DMS53 (cell line): ENCODE measurements around the gene IL18RAP.
A peak's percentile ranks its signal among the peaks of the same experiment; 100 is the strongest.

ENCODE experiments used
- DNase-seq: peaks from one replicate; lab custom pipeline; 2025; lab: John Stamatoyannopoulos, UW

Gene IL18RAP, protein sequence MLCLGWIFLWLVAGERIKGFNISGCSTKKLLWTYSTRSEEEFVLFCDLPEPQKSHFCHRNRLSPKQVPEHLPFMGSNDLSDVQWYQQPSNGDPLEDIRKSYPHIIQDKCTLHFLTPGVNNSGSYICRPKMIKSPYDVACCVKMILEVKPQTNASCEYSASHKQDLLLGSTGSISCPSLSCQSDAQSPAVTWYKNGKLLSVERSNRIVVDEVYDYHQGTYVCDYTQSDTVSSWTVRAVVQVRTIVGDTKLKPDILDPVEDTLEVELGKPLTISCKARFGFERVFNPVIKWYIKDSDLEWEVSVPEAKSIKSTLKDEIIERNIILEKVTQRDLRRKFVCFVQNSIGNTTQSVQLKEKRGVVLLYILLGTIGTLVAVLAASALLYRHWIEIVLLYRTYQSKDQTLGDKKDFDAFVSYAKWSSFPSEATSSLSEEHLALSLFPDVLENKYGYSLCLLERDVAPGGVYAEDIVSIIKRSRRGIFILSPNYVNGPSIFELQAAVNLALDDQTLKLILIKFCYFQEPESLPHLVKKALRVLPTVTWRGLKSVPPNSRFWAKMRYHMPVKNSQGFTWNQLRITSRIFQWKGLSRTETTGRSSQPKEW

DNA sequence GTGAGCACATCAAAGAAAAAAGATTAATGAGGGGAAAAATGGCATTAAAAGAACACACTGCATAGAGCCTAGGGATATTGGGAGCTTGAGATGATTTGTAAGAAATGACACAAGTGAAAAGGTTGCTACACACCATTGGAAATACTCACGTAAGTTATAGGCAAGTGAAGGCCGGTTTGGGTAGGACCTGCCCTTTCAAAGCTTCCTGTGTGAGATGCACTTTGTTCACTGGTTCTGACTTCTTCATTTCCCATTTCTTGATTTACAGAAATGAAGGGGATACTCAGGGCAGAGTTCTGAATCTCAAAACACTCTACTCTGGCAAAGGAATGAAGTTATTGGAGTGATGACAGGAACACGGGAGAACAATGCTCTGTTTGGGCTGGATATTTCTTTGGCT, at the start of gene IL18RAP:
Gene IL18RAP (plus strand): TSS at position 251 of the 400 bp plus-strand sequence. CDS start 118 bp downstream, at position 369.
- no peak for DNase-seq

DNA sequence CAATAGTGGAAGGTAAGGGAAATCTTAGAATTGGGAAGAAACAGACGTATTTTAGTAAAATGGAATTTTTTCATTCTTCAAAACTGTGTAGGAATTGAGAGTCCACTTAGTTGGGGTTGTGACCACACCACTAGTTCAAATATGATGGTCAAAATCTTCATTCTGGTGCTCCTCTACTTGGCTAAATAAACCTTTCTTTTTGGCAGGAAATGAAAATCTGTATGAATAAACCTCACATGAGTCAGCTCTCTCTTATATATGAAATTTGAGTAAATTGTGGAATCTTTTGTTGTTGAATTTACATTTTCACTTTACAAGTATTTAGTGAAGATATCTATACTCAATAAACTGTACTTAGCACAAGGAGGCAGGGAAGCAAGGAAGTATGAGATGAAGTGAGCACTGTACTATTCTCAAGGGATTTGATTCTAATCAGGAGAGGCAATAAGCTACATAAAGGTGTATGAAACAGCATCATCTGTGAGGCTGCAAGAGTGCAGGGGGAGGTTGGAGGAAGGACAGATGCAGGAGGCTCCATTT, 46.8 kb upstream of the IL18RAP start:
- no peak for DNase-seq

DNA sequence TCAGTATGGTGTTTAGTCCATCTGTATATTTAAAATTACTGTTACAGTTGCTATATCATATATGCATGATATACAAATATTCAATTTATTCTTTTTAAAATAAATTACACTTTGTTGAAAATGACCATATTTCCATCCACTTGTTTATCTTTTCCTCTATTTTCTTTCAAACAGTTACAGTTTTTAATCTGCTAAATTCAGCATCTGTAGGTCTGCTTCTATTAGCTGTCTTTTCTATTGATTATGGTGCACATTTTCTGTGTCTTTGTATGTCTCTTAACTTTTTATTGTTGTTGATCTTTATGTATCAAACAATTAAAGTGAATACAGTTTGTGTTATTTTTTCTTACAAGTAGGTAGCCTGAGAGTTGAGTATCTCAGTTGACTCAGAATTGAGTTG, 39.2 kb upstream of the IL18RAP start:
- no peak for DNase-seq

GRCh38 chr2:102385522-102385921, 37.4 kb upstream of the IL18RAP start:
- DNase-seq: no peak

DNA sequence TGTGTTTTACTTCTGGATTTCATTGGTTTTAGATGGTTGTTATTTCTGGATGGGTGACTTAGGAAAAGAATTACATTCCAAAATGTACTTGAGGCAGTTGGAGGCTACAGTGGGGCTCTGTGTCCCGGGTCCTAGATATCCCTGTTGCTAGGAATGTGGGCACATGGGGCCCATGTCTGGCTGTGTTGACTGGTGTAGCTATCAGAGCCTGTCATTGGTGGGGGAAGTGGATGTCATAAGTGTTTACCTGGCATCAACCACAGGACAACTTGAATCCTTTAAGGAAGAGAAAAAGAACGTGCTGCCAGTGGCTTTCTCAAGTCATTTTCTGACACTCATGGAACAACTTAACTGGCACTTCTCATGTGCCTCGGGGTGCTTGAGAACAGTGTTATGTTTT, 37.0 kb upstream of the IL18RAP start:
- no peak for DNase-seq

DNA sequence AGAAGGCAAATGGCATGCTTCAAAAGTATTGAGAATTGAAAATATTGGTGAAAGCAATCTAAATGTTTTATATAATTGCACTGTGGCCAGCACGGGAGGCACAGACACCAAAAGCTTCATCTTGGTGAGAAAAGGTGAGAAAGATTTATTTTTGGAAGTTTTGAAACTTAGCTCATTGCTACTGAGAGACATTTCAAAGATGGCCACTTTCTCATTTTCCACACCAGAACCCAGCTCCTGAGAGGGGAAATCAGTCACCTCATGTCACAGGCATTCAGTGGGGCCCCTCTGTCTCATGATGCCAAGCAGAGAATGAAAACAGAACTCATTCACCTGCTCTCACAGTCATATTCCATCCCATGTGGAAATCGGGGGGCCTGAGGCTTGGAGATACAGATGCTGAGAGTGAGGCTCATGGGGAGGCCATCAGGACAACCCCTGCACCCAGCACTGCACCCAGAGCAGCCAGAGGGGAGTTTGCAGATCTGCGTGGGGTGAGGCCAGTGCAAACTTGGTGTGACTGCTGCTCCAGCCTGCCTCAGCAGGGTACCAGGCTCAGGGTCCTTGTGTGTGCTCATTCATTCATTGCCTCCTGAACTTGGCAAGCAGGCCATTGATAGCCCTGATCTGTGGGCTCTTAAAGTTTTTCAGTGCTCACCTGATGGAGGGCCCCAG, 36.0 kb upstream of the IL18RAP start:
- DNase-seq: no peak

- DNase-seq: no peak
Measured at GRCh38 chr2:102387763-102388546, 35.0 kb upstream of the IL18RAP start.

- DNase-seq: no peak
Measured at GRCh38 chr2:102391565-102391964, 31.4 kb upstream of the IL18RAP start.

DNA sequence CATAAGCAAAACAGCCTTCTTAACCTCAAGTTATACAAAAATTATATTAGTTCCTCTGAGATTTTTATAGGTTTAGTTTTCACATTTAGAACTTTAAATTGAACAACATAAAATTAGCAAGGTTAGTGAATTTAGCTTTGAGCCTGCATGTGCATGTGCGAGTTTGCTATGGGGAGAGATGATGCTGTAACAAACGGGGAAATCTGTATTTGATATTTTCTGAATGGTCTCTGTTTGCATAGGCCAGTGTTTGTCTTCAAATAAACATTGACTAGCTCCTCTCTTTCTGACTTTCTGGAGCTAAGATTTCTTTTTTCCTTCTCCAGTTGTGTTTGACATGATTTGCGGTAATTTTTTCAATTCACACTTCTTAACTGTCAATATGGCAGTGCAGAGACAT, 30.9 kb upstream of the IL18RAP start:
- peak; percentile 28 for DNase-seq

DNA sequence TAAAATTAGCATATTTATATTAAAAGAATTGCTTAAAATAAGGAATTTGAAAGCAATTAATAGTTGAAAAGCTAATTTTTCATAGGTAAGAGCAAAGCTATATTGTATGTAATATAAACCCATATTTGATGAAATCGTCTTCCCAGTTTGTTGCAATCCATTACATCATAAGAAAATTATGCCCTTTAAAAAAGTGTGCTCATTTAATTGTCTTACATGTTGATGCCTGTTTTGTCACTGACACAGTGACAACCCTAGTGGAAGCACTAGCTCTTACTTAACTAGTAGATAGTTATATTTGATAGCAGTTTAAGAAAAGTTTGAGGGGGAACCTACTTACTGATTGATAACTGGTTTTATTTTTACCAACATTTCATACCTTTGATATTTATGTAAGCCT, 30.0 kb upstream of the IL18RAP start:
- no peak for DNase-seq

DNA sequence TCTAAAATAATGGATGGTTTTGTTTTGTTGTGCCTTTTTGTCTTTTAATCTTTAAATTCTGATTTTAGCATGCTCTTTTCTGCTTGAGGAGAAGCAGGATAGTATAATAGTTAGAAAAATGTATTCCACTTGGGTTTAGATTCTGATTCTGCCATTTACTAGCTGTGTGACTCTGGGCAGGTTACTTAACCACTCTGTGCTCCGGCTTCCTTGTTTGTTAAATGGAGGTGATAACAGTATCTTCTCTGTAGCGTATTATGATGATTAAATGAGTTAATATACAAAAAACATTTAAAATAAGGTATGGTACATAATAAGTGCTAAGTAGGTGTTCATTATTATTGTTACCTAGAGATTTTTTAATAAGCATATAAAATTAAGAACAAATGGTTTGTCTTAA, 26.9 kb upstream of the IL18RAP start:
- DNase-seq: no peak

DNA sequence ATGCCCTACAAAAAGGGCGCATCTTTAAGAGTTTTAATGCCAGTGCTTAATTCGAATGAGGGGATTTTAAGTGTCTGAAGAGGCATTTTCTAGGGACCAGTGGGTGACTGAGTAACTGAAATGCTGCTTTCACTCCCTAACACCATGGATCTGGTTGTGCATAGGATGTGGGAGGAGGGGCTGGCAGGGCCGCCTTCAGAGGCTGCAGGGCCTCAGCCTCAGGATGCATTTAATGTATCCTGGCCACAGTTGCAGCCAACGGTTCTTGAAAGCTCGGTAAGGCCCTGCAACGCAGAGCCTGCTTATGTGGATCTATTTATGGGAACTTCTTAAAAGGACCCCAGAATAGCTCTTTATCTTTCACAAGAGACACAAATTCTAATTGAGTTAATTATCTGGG, 25.8 kb upstream of the IL18RAP start:
- no peak for DNase-seq

DNA sequence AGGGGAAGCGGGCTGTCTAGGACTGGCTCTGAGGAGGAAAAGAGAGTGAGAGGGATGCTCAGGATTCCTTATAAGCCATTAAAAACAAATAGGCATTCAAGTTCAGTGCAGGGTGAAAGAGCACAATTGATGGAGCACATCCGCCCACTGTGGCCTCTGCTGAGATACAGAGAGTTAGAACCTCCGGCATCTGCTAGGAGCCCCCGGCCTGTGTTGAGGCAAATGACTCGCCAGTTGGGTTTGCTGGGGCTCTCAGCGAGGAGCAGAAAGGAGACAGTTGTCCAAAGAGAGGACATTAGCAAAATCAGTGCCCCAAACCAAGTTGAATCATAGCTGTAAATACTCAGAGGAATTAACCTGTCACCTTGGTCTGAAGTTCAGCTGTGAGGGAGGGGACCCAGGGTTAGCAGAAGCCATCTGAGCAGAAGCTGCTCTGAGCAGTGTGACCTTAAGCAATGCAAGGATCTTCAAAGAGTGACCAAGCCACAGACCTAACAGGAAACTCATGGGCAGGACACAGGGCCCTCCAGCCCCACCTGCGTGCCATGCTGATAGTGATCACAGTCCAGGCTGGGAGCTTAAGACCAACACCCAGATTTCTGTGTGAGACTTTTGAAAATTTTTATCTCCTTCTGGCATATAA, 23.3 kb upstream of the IL18RAP start:
- DNase-seq: no peak

DNA sequence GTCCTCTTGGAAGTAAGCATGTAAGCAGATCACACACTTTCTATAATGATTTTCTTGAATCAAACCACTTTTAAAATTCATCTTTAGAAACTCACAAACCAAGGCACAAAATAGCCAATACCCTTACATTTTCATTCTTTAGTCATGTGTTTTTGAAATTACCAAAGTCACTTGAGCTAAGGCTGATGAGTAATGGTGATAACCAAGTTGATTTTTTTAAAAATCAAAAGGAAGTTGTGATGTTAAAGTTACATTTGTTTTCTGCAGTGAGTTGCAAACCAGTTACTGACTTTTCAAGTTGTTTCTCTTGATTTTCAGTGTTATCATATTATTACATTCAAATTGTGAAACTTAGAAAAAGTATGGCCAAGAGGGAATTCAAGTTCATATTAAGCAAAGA, 21.5 kb upstream of the IL18RAP start:
- no peak for DNase-seq

DNA sequence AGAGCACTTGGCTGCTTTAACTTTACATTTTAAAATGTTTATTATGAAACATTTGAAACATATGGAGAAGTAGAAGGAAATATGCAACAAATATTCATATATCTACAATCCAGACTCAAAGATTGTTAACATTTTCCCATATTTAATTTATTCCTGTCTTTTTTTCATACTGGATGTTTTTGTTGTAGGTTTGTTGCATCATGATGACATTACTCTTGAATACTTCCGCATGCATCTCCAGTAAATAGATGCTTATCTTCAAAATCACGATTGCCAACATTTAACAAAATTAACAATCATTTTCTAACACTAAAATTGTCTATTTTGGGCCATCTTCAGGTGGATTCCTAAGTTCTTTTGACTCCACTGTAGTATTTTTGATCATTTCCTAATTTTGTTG, 21.1 kb upstream of the IL18RAP start:
- no peak for DNase-seq

DNA sequence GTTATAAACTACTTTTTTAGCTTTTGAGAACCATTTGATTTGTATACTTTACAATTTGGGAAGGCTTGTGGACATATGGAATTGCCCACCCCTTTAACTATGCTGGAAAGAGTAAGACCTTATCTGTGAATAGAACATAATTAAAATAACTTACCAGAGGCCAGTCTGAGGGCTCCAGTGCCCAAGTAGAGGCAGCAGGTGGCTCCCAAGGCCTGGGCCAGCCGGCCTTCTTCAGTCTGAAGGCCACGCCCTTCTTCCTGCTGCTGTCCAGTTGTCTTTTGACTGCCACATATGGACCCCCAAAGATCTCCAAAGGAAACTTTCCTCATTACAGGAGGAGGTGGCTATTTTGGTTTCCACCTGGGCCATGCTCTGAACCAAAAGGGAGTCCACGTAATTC, 12.0 kb upstream of the IL18RAP start:
- no peak for DNase-seq

- DNase-seq: no peak
Measured at GRCh38 chr2:102412199-102412598, 10.8 kb upstream of the IL18RAP start.

DNA sequence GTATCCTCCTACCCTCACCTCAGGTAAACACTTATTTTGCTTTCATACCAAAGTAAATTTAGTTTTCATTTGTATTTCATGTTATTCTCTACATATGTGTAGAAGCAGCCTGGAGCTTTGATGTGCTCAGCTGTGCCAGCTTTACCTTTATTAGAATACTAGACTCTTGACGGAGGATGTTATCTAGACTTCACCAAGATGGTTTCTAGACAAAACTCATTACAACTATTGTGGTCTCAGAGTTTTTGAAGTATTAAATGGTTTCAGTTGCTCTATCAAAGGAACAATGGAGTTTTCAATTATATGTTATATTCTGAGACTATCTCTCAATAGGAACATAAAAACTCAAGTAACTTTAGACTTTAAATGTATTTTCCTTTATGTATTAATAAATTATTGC, 5.0 kb upstream of the IL18RAP start:
- DNase-seq: no peak

- no peak for DNase-seq
Measured at GRCh38 chr2:102418421-102418961, 4.5 kb upstream of the IL18RAP start.

- no peak for DNase-seq
Measured at GRCh38 chr2:102420290-102420689, 2.7 kb upstream of the IL18RAP start.
